ENCODE results near the gene AP3B1.

- TF ChIP-seq CTCF (IDR thresholded peaks at IDR 0.05; ENCODE audit: insufficient read depth, low read length) (no peak), POLR2AphosphoS5 (IDR thresholded peaks at IDR 0.05; ENCODE audit: low read depth) (no peak)
Measured at GRCh38 chr5:77983482-77984199, 310.9 kb downstream of the AP3B1 start.
